ENCODE measurements around the gene ABL1.

Gene ABL1

GRCh38 chr9:130864541-130864940 lies 29.5 kb downstream of the ABL1 start:
- TF ChIP-seq ZNF23 (tag by site-specific recombination; IDR thresholded peaks at IDR 0.05; ENCODE audit: borderline replicate concordance) (no peak), ZNF423 (tag by site-specific recombination; IDR thresholded peaks at IDR 0.05) (no peak), ZNF202 (tag by site-specific recombination; IDR thresholded peaks at IDR 0.05; ENCODE audit: borderline replicate concordance) (no peak), ZNF169 (tag by site-specific recombination; IDR thresholded peaks at IDR 0.05) (no peak), ZNF133 (tag by site-specific recombination; IDR thresholded peaks at IDR 0.05) (no peak), SALL2 (tag by site-specific recombination; IDR thresholded peaks at IDR 0.05; ENCODE audit: borderline replicate concordance) (no peak), ZNF18 (tag by site-specific recombination; IDR thresholded peaks at IDR 0.05) (no peak), ZNF248 (tag by site-specific recombination; IDR thresholded peaks at IDR 0.05) (no peak), ZNF146 (tag by site-specific recombination; IDR thresholded peaks at IDR 0.05) (no peak), ZNF132 (tag by site-specific recombination; IDR thresholded peaks at IDR 0.05; ENCODE audit: borderline replicate concordance) (no peak), ZNF433 (tag by site-specific recombination; IDR thresholded peaks at IDR 0.05; ENCODE audit: low read depth) (no peak), ZXDB (tag by site-specific recombination; IDR thresholded peaks at IDR 0.05) (no peak), ZNF24 (tag by site-specific recombination; IDR thresholded peaks at IDR 0.05) (no peak), ZNF596 (tag by site-specific recombination; IDR thresholded peaks at IDR 0.05) (no peak), ZNF488 (tag by site-specific recombination; IDR thresholded peaks at IDR 0.05) (no peak), ZNF449 (tag by site-specific recombination; IDR thresholded peaks at IDR 0.05) (no peak)
- TF ChIP-seq, protein P1, sequence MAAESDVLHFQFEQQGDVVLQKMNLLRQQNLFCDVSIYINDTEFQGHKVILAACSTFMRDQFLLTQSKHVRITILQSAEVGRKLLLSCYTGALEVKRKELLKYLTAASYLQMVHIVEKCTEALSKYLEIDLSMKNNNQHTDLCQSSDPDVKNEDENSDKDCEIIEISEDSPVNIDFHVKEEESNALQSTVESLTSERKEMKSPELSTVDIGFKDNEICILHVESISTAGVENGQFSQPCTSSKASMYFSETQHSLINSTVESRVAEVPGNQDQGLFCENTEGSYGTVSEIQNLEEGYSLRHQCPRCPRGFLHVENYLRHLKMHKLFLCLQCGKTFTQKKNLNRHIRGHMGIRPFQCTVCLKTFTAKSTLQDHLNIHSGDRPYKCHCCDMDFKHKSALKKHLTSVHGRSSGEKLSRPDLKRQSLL (tag by site-specific recombination; IDR thresholded peaks at IDR 0.05): no peak
- Histone ChIP-seq H3K4me1 (ENCODE audit: control insufficient read depth, insufficient read depth, low read length) (no peaks in the 10 kb centered on the region), H3K9me3 (ENCODE audit: control insufficient read depth, insufficient read depth, low read depth, low read length) (no peaks in the 10 kb centered on the region), H3K27ac (ENCODE audit: extremely low read depth, low read depth, low read length) (no peak overlapping the region), H3K36me3 (ENCODE audit: control insufficient read depth in 2 of 2, insufficient read depth in 1 of 2, low read length in 2 of 2) (peaks cover 0 to 64% of the 10 kb centered on the region in 2 experiments; a peak in 1 of 3 replicates), H3K4me3 (ENCODE audit: low read depth, low read length) (no peak overlapping the region)
- ChIA-PET CTCF (interaction anchor here (0.7 to 13.9 kb wide), 22 partner anchors 10 to 472 kb away, joined by 3 to 400 read pairs (median 21); no protein-coding TSS in a partner anchor), POLR2A (interaction anchor here (0.8 to 2.0 kb wide), 2 partner anchors 23 to 155 kb away, joined by 5 to 9 read pairs; no protein-coding TSS in a partner anchor)

DNA sequence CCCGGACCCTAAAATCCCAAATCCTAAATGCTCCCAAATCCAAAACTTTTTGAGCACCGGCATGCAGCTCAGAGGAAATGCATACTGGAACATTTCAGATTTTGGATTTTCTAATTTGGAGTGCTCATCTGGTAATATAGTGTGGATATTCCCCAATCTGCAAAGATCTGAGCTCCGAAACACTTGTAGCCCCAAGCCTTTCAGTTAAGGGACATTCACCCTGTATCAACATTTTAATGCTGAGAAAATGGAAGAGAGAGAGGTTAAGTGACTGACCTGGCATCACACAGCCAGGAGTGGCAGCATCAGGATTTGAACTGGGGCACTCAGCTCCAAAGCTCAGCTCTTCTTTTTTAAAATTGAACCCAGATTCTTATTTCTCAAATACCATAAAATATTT lies 30.9 kb downstream of the ABL1 start:
- H3K4me1 ChIP-seq (ENCODE audit: control insufficient read depth, insufficient read depth, low read length): no peaks in the 10 kb centered on the region
- no peak overlapping the region for H3K27ac ChIP-seq (ENCODE audit: extremely low read depth, low read depth, low read length)
- H3K36me3 ChIP-seq (ENCODE audit: control insufficient read depth in 2 of 2, insufficient read depth in 1 of 2, low read length in 2 of 2): peaks cover 0 to 59% of the 10 kb centered on the region in 2 experiments; a peak in 1 of 3 replicates
- ChIA-PET POLR2A (interaction anchor here (0.7 to 1.2 kb wide), 3 partner anchors 29 to 165 kb away, joined by 3 to 6 read pairs (median 4); no protein-coding TSS in a partner anchor), CTCF (interaction anchor here (0.6 to 13.9 kb wide), 54 partner anchors 8 to 471 kb away, joined by 3 to 400 read pairs (median 8); partner anchors contain the start of genes EXOSC2 and FIBCD1)
- no peaks in the 10 kb centered on the region for H3K9me3 ChIP-seq (ENCODE audit: control insufficient read depth, insufficient read depth, low read depth, low read length)
- H3K4me3 ChIP-seq (ENCODE audit: low read depth, low read length): no peak overlapping the region
- no peak for TF ChIP-seq ZNF664 (tag by site-specific recombination; IDR thresholded peaks at IDR 0.05)
- TF ChIP-seq, protein P2, sequence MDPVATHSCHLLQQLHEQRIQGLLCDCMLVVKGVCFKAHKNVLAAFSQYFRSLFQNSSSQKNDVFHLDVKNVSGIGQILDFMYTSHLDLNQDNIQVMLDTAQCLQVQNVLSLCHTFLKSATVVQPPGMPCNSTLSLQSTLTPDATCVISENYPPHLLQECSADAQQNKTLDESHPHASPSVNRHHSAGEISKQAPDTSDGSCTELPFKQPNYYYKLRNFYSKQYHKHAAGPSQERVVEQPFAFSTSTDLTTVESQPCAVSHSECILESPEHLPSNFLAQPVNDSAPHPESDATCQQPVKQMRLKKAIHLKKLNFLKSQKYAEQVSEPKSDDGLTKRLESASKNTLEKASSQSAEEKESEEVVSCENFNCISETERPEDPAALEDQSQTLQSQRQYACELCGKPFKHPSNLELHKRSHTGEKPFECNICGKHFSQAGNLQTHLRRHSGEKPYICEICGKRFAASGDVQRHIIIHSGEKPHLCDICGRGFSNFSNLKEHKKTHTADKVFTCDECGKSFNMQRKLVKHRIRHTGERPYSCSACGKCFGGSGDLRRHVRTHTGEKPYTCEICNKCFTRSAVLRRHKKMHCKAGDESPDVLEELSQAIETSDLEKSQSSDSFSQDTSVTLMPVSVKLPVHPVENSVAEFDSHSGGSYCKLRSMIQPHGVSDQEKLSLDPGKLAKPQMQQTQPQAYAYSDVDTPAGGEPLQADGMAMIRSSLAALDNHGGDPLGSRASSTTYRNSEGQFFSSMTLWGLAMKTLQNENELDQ (tag by site-specific recombination; IDR thresholded peaks at IDR 0.05; ENCODE audit: low read depth): no peak
- TF ChIP-seq, protein P3, sequence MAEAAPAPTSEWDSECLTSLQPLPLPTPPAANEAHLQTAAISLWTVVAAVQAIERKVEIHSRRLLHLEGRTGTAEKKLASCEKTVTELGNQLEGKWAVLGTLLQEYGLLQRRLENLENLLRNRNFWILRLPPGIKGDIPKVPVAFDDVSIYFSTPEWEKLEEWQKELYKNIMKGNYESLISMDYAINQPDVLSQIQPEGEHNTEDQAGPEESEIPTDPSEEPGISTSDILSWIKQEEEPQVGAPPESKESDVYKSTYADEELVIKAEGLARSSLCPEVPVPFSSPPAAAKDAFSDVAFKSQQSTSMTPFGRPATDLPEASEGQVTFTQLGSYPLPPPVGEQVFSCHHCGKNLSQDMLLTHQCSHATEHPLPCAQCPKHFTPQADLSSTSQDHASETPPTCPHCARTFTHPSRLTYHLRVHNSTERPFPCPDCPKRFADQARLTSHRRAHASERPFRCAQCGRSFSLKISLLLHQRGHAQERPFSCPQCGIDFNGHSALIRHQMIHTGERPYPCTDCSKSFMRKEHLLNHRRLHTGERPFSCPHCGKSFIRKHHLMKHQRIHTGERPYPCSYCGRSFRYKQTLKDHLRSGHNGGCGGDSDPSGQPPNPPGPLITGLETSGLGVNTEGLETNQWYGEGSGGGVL (tag by site-specific recombination; IDR thresholded peaks at IDR 0.05): no peak
- no peak for TF ChIP-seq HOXC10 (CRISPR knock-in tag; IDR thresholded peaks at IDR 0.05)
- TF ChIP-seq ZNF701 (tag by site-specific recombination; IDR thresholded peaks at IDR 0.05): no peak
- no peak for TF ChIP-seq GLI2 (tag by site-specific recombination; IDR thresholded peaks at IDR 0.05; ENCODE audit: borderline replicate concordance, low read depth)
- TF ChIP-seq ZNF2 (tag by site-specific recombination; IDR thresholded peaks at IDR 0.05): no peak
- no peak for TF ChIP-seq ZNF433 (tag by site-specific recombination; IDR thresholded peaks at IDR 0.05; ENCODE audit: low read depth)
- no peak for TF ChIP-seq ZEB2 (tag by site-specific recombination; IDR thresholded peaks at IDR 0.05)

Measured in HEK293 (cell line).